HG03439 (cell line): ENCODE results near the gene AHRR.

Experiments used
- ATAC-seq: cut with Tn5 transposase; IDR thresholded peaks from one replicate; pipeline ENCODE4 v1.9.1; 2021; ENCODE audit warnings: mild to moderate bottlenecking, moderate library complexity; ENCODE audit not compliant: unreplicated experiment

The AHRR gene

DNA sequence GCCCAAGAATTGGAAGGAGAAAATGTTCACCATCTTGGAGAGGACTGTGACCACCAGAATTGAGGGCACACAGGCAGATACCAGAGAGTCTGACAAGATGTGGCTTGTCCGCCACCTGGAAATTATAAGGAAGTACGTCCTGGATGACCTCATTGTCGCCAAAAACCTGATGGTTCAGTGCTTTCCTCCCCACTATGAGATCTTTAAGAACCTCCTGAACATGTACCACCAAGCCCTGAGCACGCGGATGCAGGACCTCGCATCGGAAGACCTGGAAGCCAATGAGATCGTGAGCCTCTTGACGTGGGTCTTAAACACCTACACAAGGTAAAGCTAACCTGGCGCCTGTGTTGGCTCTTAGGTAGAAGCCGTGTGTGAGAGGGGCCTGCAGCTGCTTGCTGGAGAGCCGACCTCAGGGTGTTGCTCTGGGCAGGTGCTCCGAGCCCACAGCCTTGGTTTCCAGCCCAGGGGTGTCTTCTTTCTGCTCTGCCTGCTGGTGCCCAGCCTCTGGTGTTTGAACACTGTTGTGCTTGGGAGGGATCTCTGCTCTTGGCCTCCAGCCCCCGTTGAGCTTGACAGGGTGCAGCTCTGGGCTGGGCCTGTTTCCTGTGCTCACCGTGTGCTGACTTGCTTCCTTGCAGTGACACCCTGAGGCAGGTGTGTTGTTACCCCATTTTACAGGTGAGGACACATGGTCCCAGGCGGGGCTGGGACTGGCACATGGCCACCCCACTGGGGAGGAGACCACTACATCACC is 132.4 kb downstream of the AHRR start:
- ATAC-seq: no peak

DNA sequence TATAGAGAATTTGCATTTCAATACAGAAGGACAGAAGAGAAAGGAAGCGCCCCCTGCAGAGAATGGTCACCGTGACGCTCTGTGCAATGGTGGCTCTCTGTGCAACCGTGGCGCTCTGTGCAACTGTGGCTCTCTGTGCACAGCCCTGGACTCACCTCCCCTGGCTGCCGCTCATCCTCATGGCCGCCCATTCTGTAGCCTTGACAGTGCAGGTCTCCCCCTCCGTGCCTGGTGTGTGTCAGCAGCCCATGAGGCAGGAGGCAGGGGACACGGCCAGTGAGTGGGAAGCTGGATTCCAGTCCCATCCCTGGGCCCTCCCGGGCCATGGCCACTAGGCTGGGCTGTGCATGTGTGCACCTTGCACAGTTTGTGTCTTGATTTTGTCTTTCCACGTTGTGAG is 133.4 kb downstream of the AHRR start:
- no peak for ATAC-seq

DNA sequence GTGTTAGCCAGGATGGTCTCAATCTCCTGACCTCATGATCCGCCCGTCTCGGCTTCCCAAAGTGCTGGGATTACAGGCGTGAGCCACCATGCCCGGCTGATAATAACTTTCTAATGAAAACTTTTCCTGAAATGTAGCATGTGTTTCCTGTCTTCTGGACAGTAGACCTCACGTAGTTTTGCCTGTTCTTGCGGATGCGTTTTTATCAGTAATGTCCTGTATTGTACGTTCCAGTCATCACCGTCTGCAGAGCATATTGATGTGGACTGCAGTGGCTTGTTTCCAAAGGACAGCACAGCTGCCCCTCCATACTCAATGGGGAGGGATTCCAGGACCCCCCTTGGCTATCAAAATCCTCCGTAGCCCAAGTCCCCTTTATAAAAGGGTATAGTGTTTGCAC is 134.3 kb downstream of the AHRR start:
- ATAC-seq: no peak

DNA sequence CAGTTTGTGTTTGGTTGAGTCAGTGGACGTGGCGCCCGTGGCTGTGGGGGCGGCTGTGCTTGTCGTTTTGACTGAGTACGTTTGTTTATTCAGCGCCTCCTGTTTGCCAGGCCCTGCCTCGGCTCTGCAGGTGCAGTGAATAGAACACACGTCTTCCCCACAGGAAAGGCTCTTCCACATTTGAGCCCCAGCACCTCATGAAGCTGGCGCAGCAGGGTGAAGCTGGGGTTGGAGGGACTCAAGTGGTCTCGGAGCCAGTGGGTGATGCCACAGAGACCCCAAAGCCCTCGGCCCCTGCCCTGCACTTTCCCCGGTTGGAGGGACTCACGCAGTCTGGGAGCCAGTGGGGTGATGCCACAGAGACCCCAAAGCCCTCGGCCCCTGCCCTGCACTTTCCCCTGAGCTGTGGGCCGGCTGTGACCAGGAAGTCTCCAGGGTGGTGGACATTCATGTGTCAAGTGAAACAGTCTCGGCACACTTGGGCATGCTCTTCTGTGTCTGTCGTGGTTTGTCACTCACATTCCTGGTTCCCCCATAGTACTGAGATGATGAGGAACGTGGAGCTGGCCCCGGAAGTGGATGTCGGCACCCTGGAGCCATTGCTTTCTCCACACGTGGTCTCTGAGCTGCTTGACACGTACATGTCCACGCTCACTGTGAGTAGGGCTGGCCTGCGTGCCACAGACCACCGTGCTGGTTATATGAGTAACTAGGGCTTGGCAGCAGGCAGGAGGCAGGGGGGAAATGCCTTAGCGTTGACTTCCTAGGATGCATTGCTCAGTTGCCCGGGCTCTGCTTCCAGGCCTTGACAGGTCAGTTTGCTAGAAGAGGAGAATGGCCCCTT is 135.1 kb downstream of the AHRR start:
- ATAC-seq: no peak

DNA sequence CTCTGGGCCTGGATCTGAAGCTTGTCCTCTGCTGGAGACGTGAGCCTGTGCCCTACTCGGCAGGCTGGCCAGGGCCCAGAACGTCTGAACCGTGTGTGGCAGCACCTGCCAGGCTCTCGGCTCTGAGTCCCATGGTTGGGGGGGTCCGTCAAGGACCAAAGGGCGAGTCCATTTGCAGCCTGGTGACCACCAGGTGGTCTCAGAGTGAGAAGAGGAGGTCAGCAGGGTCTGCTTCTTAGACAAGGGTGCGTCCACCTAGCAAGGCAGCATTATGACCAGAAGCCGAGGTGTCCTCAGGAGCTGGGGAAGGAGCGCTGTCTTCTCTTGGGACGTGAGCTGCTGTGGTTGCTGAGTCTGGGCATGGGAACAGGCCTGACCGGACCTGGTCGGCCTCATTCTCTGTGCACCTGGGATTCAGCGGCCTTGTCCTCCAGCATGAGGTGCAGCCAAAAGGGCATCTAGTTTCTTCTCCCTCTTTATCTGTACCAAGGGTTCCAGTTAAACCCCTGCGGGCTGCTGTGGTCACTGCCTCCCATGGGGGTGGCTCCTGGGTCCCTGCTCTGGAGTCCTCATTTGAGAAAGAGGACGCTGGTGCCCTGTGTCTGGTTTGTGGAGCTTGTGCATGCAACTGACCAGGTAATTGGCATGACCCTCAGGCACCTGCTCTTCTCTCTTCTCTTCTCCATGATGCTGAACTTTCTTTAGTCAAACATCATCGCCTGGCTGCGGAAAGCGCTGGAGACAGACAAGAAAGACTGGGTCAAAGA is 135.9 kb downstream of the AHRR start:
- ATAC-seq: no peak

DNA sequence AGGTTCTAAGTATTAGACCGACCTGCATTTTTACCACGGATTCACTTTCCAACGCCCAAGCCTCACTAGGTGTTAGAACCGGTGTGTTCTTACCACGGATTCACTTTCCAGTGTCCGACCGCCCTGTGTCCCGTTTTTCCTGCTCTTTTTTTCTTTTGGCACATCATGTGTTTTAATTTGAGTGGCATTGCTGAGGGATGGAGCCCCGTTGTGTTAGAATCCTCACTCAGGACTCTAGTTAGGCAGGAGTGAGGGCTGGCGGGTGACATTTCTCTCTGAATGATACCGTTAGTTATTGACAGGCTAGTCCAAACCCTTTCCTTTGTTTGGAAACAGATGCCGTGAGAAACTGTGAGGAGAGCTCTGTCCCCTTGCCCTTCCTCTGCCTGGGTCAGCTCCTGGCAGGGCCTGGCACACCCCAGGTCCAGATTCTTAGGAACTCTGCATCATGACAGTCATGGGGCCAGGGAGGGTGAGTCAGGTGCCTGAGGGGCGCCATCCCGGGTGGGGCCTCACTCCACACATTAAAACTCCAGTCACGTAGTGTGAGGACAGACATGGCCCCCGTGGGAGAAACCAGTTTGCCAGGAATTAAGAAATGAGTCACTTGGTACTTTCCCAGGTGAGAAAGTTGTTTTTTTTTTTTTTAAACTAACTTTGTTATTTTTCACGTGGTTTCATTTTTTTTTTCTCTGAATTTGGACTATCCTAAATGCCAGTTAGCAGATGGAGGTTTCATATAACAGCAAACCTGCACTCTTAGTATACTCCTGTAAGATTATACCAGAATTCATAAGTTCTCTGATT is 137.2 kb downstream of the AHRR start:
- ATAC-seq: peak; percentile 39

DNA sequence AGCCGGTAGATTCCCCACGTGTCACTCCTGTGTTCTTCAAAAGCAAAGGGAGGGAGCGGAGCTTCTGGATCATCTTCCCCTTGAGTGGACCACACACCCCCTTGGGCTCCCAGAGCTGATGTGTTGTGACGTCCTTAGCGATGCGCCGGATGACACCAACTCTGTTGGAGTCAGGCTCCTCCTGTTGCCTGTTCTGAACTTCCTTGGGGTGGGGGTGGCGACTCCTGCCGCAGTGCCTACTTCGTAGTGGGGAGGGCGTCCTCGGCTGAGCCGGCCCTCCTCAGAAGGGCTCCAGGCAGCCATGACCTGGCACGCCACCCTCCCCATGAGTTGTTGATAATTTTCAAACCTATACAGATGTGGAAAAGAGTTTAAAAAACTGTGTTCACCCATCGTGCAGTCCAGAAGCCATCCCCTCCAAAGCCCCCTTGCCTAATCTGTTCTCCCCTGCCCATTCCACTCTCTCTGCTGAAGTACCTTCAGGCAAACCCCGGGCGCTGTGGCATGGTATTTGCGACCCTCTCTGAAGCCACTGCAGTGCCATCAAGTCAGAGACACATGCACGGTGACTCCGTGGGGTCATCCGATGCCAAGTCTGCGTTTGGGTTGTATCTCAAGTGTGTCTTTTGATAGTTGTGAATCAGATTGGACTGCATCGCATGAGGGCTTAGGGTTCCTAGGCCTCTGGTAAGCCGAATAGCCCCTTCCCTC is 138.2 kb downstream of the AHRR start:
- no peak for ATAC-seq

DNA sequence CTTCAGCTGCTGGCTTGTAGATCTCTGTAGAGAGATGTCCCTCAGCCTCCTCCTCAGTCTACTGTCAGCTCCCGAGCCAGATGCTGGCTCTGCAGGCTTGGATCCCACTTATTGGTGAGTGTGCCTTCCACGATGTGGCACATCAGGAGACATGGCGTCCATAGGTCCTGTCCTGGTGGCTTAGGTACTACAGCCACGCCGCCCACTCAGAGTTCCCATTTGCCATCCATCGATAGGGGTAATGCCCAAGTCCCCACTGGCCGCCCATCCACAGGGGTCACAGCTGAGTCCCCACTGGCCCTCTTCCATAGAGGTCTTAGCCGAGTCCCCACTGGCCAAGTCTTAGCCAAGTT is 138.7 kb downstream of the AHRR start:
- no peak for ATAC-seq

DNA sequence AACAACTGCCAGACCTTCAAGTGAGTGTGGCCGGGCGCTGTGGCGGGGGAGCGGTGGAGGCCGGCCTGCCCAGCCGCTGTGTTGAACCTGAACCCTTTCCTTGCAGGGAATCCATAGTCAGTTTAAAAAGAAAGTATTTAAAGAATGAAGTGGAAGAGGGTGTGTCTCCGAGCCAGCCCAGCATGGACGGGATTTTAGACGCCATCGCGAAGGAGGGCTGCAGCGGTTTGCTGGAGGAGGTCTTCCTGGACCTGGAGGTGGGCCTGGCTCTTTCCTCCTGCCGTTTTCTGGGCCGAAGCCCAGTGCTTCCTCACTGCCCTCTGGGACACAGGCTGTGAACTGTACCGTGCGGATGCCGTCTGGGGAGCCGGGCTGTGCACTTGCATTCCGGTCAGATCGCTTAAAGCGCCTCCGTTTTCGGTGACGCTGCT is 140.6 kb downstream of the AHRR start:
- no peak for ATAC-seq

DNA sequence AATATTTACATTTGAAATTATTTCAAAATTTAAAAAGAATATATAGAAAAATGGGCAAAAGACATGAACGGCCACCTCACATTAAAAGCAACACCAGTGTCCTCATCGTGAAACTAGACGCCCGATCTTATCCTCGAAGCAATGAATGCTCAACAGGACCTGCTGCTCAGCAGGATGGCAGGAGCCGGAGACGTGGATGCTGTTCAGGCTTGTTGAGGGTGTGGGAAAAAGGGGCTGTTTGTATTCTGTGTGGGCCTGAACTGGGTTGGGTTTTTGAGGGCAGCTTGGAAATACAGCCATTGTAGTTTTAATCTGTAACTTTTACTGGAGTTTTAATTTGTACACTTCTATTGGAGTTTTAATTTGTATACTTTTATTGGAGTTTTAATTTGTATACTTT is 141.8 kb downstream of the AHRR start:
- no peak for ATAC-seq

DNA sequence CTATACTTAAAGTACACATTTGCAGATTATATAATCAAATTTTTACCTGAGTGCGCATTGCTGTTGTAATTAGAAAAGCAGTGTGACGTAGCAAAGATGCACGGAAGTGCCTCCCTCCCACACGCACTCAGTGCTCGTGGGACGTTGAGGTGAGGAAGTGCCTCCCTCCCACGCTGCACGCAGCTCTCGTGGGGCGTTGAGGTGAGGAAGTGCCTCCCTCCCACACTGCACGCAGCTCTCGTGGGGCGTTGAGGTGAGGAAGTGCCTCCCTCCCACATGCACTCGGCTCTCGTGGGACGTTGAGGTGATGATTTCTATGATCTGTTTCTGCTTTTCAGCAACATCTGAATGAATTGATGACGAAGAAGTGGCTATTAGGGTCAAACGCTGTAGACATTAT is 142.4 kb downstream of the AHRR start:
- no peak for ATAC-seq

DNA sequence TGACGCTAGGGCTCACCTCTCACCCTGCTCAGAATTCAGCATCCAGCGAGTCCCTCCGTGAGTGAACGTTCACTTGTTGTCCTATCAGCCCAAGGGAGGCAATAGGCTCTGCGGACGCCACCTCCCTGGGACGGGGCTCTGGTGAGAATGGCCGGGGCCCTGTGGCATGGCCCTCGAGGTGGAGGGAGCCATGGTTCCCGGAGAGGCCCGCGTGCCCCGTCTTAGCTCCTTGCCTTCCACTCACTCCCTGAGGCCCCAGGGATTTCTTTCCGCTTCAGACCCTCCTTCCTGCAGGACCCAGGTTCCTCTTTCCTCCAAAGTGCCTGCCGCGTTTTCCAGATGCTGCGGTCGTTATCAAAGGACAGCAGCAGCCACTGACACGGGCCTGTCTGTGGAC is 142.9 kb downstream of the AHRR start:
- no peak for ATAC-seq

DNA sequence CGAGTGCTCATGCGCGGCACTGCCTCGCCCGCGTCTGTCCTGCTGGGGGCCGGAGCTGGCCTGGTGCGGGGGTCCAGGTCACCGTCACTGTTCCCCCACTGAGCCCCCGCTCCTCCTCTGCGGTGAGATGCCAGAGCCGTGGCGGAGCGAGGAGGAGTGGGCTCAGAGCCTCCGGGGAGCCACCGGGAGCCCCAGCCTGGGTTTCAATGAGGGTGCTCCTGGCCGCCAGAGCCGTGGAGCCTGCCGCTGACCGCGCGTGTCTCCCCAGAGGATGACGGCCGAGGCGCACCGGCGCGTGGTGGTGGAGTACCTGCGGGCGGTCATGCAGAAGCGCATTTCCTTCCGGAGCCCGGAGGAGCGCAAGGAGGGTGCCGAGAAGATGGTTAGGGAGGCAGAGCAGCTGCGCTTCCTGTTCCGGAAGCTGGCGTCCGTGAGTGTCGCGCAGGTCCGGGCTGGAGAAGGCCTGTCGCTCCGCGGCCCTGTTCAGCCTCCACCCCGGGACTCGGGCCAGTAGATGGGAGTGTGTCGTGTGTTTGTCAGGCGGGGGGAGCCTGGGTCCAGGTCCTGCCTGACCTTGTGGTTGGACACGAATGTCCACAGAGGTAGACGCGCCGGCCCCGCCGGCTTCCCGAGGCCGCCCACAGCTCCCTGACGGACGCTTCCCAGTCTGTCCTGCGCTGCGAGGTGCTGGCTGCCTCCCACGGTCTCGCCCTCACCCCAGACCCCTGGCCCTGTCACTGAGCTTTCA is 143.5 kb downstream of the AHRR start:
- ATAC-seq: no peak

DNA sequence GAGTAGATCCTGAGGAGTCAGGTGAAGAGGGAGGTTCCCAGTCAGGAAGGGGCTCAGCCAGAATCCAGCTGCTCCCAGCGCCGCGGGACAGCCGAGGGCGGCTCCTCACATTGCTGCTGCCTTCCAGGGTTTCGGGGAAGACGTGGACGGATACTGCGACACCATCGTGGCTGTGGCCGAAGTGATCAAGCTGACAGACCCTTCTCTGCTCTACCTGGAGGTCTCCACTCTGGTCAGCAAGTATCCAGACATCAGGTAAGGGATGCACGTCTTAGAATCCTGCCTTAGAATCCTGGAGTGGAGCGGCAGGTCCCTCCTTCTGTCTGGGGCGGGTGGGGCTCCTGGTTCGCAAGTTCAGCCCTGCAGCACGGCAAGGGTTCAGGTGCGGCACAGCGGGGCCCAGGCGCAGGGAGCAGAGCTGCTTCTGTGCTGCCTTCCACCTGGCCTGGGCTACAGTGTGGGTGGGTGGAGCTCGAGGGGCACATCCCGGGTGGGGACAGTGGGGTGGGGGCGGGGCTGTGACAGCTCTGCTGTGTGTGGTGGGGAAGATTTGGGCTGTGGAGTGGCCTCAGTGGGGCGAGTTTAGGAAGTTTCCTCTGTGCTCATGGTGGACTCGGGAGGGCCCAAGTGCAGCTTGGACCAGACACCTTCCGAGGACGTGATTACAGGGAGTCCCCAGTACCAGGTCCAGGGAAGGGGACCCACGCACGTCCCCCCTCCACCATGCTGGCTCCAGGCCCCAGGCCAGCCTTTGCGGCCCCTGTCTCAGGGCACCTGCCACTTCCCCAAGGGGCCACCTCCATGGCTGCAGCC is 144.3 kb downstream of the AHRR start:
- no peak for ATAC-seq

DNA sequence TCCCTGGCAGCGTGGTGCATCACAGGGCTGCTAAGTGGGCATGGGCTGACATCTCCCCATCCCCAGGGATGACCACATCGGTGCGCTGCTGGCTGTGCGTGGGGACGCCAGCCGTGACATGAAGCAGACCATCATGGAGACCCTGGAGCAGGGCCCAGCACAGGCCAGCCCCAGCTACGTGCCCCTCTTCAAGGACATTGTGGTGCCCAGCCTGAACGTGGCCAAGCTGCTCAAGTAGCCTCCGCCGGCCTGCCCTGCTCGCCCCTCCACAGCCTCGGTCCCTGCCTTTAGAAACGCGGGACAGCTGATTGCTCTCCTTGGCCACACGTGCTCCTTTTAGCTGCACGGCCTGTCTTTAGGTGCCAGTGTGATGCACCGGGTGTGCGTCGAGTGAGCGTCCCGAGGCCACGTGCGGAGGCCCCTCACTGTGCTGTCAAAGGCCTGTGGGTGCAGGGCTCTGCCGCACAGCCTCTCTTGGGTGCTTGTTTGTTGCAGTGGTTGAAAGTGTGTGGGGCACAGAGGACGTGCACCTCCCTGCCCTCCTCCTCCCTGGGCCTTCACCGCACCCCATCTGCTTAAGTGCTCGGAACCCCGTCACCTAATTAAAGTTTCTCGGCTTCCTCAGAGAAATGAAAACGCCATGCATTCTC is 145.3 kb downstream of the AHRR start:
- ATAC-seq: no peak

DNA sequence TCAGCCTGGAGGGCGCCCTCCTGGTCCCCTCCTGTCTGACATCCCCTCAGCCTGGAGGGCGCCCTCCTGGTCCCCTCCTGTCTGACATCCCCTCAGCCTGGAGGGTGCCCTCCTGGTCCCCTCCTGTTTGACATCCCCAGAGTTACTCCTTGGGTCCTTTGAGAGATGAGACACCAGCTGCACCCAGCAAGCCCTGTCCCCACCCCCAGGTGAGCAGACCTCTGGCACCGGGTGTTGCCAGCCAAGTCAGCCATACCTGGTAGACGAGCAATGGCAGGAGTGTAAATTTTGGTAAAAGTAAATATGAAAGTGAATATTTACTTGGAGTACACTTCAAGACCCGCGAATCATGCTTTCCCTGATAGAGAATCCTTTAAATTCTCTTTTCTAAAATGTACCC is 146.9 kb downstream of the AHRR start:
- no peak for ATAC-seq

DNA sequence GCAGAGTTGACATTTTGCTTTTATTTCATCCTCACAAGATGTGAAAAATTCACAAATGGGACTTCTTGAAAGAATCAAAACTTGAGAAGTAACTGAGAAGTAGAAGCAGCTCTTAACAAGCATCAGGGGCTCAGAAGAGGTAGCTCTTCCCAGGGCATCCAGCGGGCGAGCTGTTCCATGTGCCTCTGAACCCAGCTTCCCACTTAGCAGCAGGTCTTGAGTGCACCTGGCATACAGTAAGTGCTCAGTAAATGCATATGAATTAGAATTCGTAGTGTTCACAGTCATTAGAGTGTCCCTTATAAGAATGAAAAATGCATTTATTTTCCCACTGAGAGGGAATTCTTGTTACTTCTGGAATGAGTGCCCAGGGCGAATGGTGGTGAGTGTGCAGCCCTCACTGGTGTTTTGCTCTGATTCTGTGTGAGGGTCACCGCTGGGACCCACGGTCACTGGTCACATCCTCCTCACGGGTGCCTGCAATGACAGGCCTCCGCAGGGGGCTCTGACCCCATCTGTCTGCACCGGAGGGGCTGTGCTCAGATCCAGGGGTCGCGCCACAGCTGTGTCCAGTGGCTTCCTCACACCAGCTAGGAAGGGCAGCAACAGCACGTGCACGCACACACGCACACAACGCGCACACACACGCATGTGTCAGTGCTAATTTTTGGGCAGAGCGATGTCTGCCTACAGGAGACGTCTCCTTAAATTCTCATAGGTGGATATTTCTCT is 148.4 kb downstream of the AHRR start:
- no peak for ATAC-seq
